WI38 (cell line): Measurements from ENCODE around the gene NUDT19.
"Not testable (repeated sequence)": the region's sequence is repeated elsewhere in the genome, so short reads cannot be mapped to it uniquely, and the experiment has no call there.

Experiments used
- H3K4me3 ChIP-seq: 2 replicates; pipeline ENCODE4 v1.5.1; 2011; ENCODE audit warnings: low read depth, mild to moderate bottlenecking, control low read depth, low read length
- CTCF ChIP-seq: IDR thresholded peaks from 2 replicates; pipeline ENCODE4 v1.5.1; 2012; ENCODE audit warnings: low read depth, mild to moderate bottlenecking, control low read depth, low read length

The NUDT19 gene

GRCh38 chr19:32702010-32702409, 10.4 kb downstream of the NUDT19 start:
- TF ChIP-seq CTCF = no peak
- H3K4me3 ChIP-seq = no peak overlapping the region

GRCh38 chr19:32704006-32704405, 12.4 kb downstream of the NUDT19 start:
- H3K4me3 ChIP-seq = not testable (repeated sequence)

GRCh38 chr19:32708457-32708856, 16.8 kb downstream of the NUDT19 start:
- no peak for TF ChIP-seq CTCF
- H3K4me3 ChIP-seq = no peak overlapping the region

GRCh38 chr19:32709032-32709431, 17.4 kb downstream of the NUDT19 start:
- no peak overlapping the region for H3K4me3 ChIP-seq
- TF ChIP-seq CTCF = no peak

- no peak for TF ChIP-seq CTCF
- H3K4me3 ChIP-seq = no peak overlapping the region
These were observed 20.1 kb downstream of the NUDT19 start for GRCh38 chr19:32711747-32712146.

- H3K4me3 ChIP-seq = not testable (repeated sequence)
These were observed 24.6 kb downstream of the NUDT19 start for GRCh38 chr19:32716203-32716602.

- no peak overlapping the region for H3K4me3 ChIP-seq
- TF ChIP-seq CTCF = no peak
These were observed 25.9 kb downstream of the NUDT19 start for GRCh38 chr19:32717496-32717895.

GRCh38 chr19:32718286-32718685, 26.7 kb downstream of the NUDT19 start:
- no peak overlapping the region for H3K4me3 ChIP-seq
- no peak for TF ChIP-seq CTCF
